Ascending aorta (tissue), 2 donors: ENCODE results near the gene RNF212B. TPM values are rescaled to one million over a fixed set of nuclear protein-coding genes. Genes with fewer than 3 reads are reported as not detected.

Experiments
- DNase-seq, 2 donors: peaks; one replicate each; pipeline ENCODE4 v3.0.0-alpha.2; 2019; ENCODE audit warnings: low spot score in 2 of 2
- H3K27ac ChIP-seq, 2 donors: fragments of 200-600 bp; sonication (generic); one replicate each; pipeline ENCODE4 v1.5.1; 2016 to 2017; ENCODE audit warnings: mild to moderate bottlenecking in 1 of 2
- H3K27me3 ChIP-seq: fragments of 200-600 bp; sonication (generic); one replicate; pipeline ENCODE4 v1.5.1; 2017
- H3K36me3 ChIP-seq, 2 donors: fragments of 200-600 bp; sonication (generic); one replicate each; pipeline ENCODE4 v1.5.1; 2016
- H3K4me1 ChIP-seq, 2 donors: fragments of 200-600 bp; sonication (generic); one replicate each; pipeline ENCODE4 v1.5.1; 2016 to 2017; ENCODE audit warnings: mild to moderate bottlenecking in 1 of 2
- H3K4me3 ChIP-seq, 2 donors: fragments of 200-600 bp; sonication (generic); one replicate each; pipeline ENCODE4 v1.5.1; 2016 to 2017; ENCODE audit warnings: mild to moderate bottlenecking in 1 of 2
- H3K9me3 ChIP-seq, 2 donors: fragments of 200-600 bp; sonication (generic); one replicate each; pipeline ENCODE4 v1.5.1; 2016
- CTCF ChIP-seq, 3 experiments: fragments of 200-600 bp in 2 of 3; fragments of 450-650 bp in 1 of 3; sonication (generic) in 2 of 3; IDR thresholded peaks; one replicate each; pipeline ENCODE4 v1.5.1; 2016 to 2019; ENCODE audit warnings: antibody characterized with exemption in 3 of 3, mild to moderate bottlenecking in 1 of 3, moderate library complexity in 1 of 3
- intact Hi-C: fragments of 100-400 bp; cut with DNase I; formaldehyde crosslinking; loops from one replicate; pipeline ENCODE4 v1.15.1; 2023
- total RNA-seq: library from RNA; depleted of rRNA; stranded (reverse); fragments of >200 nt; gene quantifications from one replicate; pipeline ENCODE4 v1.1.0, GENCODE V29; 2016

The RNF212B gene
- total RNA-seq, 1 donor from 2014 or later: not detected

- Histone ChIP-seq H3K27ac (peak overlapping the region; percentile 94 to 99), H3K36me3 (peaks cover 0 to 3% of the 10 kb centered on the region in 2 donors), H3K9me3 (no peaks in the 10 kb centered on the region), H3K4me3 (peak overlapping the region; percentile 85 to 93), H3K27me3 (no peaks in the 10 kb centered on the region), H3K4me1 (peaks cover 12 to 17% of the 10 kb centered on the region in 2 donors)
- TF ChIP-seq CTCF (IDR thresholded peaks at IDR 0.05): no peak
- intact Hi-C loops: loop anchor here (1.0 to 10.0 kb wide), 11 partner anchors 14 to 942 kb away; partner anchors contain the start of genes ACIN1, C14orf119, EMC9 and HOMEZ
- DNase-seq: peak in 1 of 2 donors; percentile 74
These were observed 63.0 kb downstream of the RNF212B start for GRCh38 chr14:23300687-23301223.

- Histone ChIP-seq H3K27ac (peak overlapping the region; percentile 98 to 99), H3K9me3 (no peaks in the 10 kb centered on the region), H3K36me3 (peaks cover 0 to 3% of the 10 kb centered on the region in 2 donors), H3K4me3 (peak overlapping the region; percentile 85 to 93), H3K4me1 (peaks cover 15 to 17% of the 10 kb centered on the region in 2 donors), H3K27me3 (no peaks in the 10 kb centered on the region)
- peak; percentile 56 to 87 (median 66) for TF ChIP-seq CTCF (IDR thresholded peaks at IDR 0.05)
- DNase-seq: peak; percentile 94 to 99
- intact Hi-C loops: loop anchor here (1.0 to 10.0 kb wide), 11 partner anchors 15 to 941 kb away; partner anchors contain the start of genes ACIN1, C14orf119, EMC9 and HOMEZ
These were observed 63.7 kb downstream of the RNF212B start for GRCh38 chr14:23301288-23301968.

GRCh38 chr14:23301969-23302289 lies 64.2 kb downstream of the RNF212B start:
- Histone ChIP-seq H3K9me3 (no peaks in the 10 kb centered on the region), H3K4me1 (peaks cover 15 to 17% of the 10 kb centered on the region in 2 donors), H3K27ac (peak overlapping the region; percentile 93 to 98), H3K27me3 (no peaks in the 10 kb centered on the region), H3K36me3 (peaks cover 0 to 3% of the 10 kb centered on the region in 2 donors), H3K4me3 (peak overlapping the region; percentile 85 to 93)
- intact Hi-C loops: loop anchor here (1.0 to 10.0 kb wide), 11 partner anchors 16 to 940 kb away; partner anchors contain the start of genes ACIN1, C14orf119, EMC9 and HOMEZ
- TF ChIP-seq CTCF (IDR thresholded peaks at IDR 0.05): no peak
- no peak for DNase-seq

- DNase-seq: peak; percentile 26 to 83
- Histone ChIP-seq H3K27ac (peak within 1 kb of the TSS; percentile 93 to 98), H3K4me1 (peaks cover 18 to 22% of the 10 kb centered on the region in 2 donors), H3K36me3 (peaks cover 0 to 1% of the 10 kb centered on the region in 2 donors), H3K27me3 (no peaks in the 10 kb centered on the region), H3K9me3 (no peaks in the 10 kb centered on the region), H3K4me3 (peak within 1 kb of the TSS; percentile 85 to 93)
- no peak for TF ChIP-seq CTCF (IDR thresholded peaks at IDR 0.05)
- intact Hi-C loops: loop anchor here (5.0 to 10.0 kb wide), 6 partner anchors 120 to 940 kb away; partner anchors contain the start of genes EMC9, MMP14, PRMT5 and PSME2
These were observed 64.8 kb downstream of the RNF212B start, which contains the start of gene PPP1R3E for GRCh38 chr14:23302290-23303225. PPP1R3E (minus strand) TSS chr14:23302859; CDS start chr14:23302576, 283 bp downstream.
